HepG2 (cell line): ENCODE measurements around the gene ACTR3. TPM values are rescaled to one million over a fixed set of nuclear protein-coding genes. Genes with fewer than 3 reads are reported as not detected.

Experiments used
- ASH2L ChIP-seq: fragments of 300-600, 200-600 bp; sonication (generic); IDR thresholded peaks from 2 replicates; pipeline ENCODE4 v1.7.0; 2017; ENCODE audit warnings: low read depth, mild to moderate bottlenecking, moderate library complexity, mixed read lengths, low read length; ENCODE audit not compliant: insufficient read length
- CREB1 ChIP-seq, 2 experiments: fragments of 450-650 bp in 1 of 2; IDR thresholded peaks; 2 replicates each; pipeline ENCODE4 v1.6.1; 2016 to 2017; ENCODE audit warnings: control low read depth in 1 of 2, mild to moderate bottlenecking in 1 of 2, missing compliant biosample characterization in 1 of 2, missing genetic modification characterization in 1 of 2
- FOXO1 ChIP-seq: sonication (generic); formaldehyde crosslinking; IDR thresholded peaks from 2 replicates; pipeline ENCODE4 v1.4.0; 2020; ENCODE audit warnings: missing genetic modification reagents
- POGZ ChIP-seq: sonication (generic); formaldehyde crosslinking; IDR thresholded peaks from 2 replicates; pipeline ENCODE4 v1.4.0; 2020; ENCODE audit warnings: mild to moderate bottlenecking, missing genetic modification reagents
- XRCC5 ChIP-seq: fragments of 200-400 bp; formaldehyde crosslinking; optimal IDR thresholded peaks from 2 replicates; pipeline ENCODE3; 2017; ENCODE audit warnings: mild to moderate bottlenecking, low read length
- polyA plus RNA-seq, 8 experiments: library from polyadenylated mRNA; depleted of rRNA in 3 of 8; stranded (reverse) in 7 of 8; unstranded in 1 of 8; fragments of >200 nt; fragmentation: Illumina TruSeq in 4 of 8; extraction: Trizol in 4 of 8; gene quantifications; 2 replicates each; pipeline versions ENCODE4 v1.2.1 to v1.2.3, GENCODE V29; 2011 to 2016; ENCODE audit warnings: low read depth in 4 of 8, missing spikeins in 1 of 8, mixed read lengths in 1 of 8; ENCODE audit not compliant: insufficient read depth in 1 of 8
- total RNA-seq, 5 experiments: library from RNA; depleted of rRNA; stranded (reverse); fragments of >200 nt; fragmentation: Illumina TruSeq; extraction: Trizol; gene quantifications; 2 replicates each; pipeline ENCODE4 v1.2.3, GENCODE V29; 2016; ENCODE audit warnings: low read depth in 1 of 5
- TF ChIP-seq, protein P1 (sequence below), 2 experiments: sonication (generic) in 1 of 2; formaldehyde crosslinking in 1 of 2; IDR thresholded peaks; 2 replicates each; pipeline versions ENCODE4 v1.6.1 to v1.9.0; 2014 to 2022; ENCODE audit warnings: antibody characterized with exemption in 1 of 2, borderline replicate concordance in 1 of 2, inconsistent platforms in 1 of 2, low read depth in 1 of 2, missing genetic modification reagents in 1 of 2
- TF ChIP-seq, protein P2 (sequence below): sonication (generic); formaldehyde crosslinking; IDR thresholded peaks from 2 replicates; pipeline ENCODE4 v1.4.0; 2020; ENCODE audit warnings: missing genetic modification reagents; ENCODE audit errors: not compliant biosample characterization
- TF ChIP-seq, protein P3 (sequence below): sonication (generic); formaldehyde crosslinking; IDR thresholded peaks from 2 replicates; pipeline ENCODE4 v1.5.1; 2020; ENCODE audit warnings: mild to moderate bottlenecking, missing genetic modification reagents, borderline replicate concordance

ACTR3 gene
- total and polyA plus RNA-seq, 2 of the 13 experiments (the other 11 are each of a cell fraction or from before 2014, with no cell fraction given): 123 to 225 TPM

DNA sequence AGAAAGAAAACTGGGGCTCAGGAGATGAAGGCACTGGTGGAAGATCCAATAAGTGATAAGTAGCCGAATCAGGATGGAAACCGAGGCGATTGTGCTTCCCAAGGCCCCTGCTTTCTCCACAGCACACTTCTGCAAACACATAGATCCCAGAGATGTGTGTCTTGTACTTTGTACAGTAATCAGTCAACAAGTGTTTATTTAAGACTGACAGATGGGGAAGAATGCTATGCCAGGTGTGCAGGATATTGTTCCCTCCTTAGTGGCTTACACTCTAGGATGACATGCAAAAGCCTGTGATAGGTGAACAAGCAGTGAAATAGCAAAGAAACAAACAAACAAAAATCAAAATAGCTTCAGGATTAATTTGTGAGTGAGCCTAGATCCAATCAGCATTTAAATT is 116.6 kb downstream of the ACTR3 start (continued):
- TF ChIP-seq, protein P1, sequence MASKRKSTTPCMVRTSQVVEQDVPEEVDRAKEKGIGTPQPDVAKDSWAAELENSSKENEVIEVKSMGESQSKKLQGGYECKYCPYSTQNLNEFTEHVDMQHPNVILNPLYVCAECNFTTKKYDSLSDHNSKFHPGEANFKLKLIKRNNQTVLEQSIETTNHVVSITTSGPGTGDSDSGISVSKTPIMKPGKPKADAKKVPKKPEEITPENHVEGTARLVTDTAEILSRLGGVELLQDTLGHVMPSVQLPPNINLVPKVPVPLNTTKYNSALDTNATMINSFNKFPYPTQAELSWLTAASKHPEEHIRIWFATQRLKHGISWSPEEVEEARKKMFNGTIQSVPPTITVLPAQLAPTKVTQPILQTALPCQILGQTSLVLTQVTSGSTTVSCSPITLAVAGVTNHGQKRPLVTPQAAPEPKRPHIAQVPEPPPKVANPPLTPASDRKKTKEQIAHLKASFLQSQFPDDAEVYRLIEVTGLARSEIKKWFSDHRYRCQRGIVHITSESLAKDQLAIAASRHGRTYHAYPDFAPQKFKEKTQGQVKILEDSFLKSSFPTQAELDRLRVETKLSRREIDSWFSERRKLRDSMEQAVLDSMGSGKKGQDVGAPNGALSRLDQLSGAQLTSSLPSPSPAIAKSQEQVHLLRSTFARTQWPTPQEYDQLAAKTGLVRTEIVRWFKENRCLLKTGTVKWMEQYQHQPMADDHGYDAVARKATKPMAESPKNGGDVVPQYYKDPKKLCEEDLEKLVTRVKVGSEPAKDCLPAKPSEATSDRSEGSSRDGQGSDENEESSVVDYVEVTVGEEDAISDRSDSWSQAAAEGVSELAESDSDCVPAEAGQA (IDR thresholded peaks at IDR 0.05; ENCODE audit: low read depth): no peak
- TF ChIP-seq, protein P1 (CRISPR knock-in tag; IDR thresholded peaks at IDR 0.05; ENCODE audit: borderline replicate concordance): peak; percentile 65; the same call in 1 of the 2 replicates
- TF ChIP-seq CREB1 (IDR thresholded peaks at IDR 0.05): no peak
- TF ChIP-seq CREB1 (CRISPR knock-in tag; IDR thresholded peaks at IDR 0.05): peak; percentile 57; the same call in 1 of the 2 replicates
- TF ChIP-seq XRCC5: peak; percentile 18
- peak; percentile 52; the same call in 1 of the 2 replicates for TF ChIP-seq POGZ
- peak; percentile 47 for TF ChIP-seq ASH2L
- TF ChIP-seq, protein P2, sequence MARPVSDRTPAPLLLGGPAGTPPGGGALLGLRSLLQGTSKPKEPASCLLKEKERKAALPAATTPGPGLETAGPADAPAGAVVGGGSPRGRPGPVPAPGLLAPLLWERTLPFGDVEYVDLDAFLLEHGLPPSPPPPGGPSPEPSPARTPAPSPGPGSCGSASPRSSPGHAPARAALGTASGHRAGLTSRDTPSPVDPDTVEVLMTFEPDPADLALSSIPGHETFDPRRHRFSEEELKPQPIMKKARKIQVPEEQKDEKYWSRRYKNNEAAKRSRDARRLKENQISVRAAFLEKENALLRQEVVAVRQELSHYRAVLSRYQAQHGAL (CRISPR knock-in tag): no peak
- TF ChIP-seq, protein P3, sequence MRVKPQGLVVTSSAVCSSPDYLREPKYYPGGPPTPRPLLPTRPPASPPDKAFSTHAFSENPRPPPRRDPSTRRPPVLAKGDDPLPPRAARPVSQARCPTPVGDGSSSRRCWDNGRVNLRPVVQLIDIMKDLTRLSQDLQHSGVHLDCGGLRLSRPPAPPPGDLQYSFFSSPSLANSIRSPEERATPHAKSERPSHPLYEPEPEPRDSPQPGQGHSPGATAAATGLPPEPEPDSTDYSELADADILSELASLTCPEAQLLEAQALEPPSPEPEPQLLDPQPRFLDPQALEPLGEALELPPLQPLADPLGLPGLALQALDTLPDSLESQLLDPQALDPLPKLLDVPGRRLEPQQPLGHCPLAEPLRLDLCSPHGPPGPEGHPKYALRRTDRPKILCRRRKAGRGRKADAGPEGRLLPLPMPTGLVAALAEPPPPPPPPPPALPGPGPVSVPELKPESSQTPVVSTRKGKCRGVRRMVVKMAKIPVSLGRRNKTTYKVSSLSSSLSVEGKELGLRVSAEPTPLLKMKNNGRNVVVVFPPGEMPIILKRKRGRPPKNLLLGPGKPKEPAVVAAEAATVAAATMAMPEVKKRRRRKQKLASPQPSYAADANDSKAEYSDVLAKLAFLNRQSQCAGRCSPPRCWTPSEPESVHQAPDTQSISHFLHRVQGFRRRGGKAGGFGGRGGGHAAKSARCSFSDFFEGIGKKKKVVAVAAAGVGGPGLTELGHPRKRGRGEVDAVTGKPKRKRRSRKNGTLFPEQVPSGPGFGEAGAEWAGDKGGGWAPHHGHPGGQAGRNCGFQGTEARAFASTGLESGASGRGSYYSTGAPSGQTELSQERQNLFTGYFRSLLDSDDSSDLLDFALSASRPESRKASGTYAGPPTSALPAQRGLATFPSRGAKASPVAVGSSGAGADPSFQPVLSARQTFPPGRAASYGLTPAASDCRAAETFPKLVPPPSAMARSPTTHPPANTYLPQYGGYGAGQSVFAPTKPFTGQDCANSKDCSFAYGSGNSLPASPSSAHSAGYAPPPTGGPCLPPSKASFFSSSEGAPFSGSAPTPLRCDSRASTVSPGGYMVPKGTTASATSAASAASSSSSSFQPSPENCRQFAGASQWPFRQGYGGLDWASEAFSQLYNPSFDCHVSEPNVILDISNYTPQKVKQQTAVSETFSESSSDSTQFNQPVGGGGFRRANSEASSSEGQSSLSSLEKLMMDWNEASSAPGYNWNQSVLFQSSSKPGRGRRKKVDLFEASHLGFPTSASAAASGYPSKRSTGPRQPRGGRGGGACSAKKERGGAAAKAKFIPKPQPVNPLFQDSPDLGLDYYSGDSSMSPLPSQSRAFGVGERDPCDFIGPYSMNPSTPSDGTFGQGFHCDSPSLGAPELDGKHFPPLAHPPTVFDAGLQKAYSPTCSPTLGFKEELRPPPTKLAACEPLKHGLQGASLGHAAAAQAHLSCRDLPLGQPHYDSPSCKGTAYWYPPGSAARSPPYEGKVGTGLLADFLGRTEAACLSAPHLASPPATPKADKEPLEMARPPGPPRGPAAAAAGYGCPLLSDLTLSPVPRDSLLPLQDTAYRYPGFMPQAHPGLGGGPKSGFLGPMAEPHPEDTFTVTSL (CRISPR knock-in tag): peak; percentile 80; the same call in 1 of the 2 replicates
- peak; percentile 74; the same call in 1 of the 2 replicates for TF ChIP-seq FOXO1 (CRISPR knock-in tag)
